HG03064 (cell line): Measurements from ENCODE around the gene RNF223.

Source experiments
- ATAC-seq: cut with Tn5 transposase; IDR thresholded peaks from one replicate; pipeline ENCODE4 v1.9.1; 2021; ENCODE audit warnings: low read depth; ENCODE audit not compliant: unreplicated experiment

RNF223 gene

DNA sequence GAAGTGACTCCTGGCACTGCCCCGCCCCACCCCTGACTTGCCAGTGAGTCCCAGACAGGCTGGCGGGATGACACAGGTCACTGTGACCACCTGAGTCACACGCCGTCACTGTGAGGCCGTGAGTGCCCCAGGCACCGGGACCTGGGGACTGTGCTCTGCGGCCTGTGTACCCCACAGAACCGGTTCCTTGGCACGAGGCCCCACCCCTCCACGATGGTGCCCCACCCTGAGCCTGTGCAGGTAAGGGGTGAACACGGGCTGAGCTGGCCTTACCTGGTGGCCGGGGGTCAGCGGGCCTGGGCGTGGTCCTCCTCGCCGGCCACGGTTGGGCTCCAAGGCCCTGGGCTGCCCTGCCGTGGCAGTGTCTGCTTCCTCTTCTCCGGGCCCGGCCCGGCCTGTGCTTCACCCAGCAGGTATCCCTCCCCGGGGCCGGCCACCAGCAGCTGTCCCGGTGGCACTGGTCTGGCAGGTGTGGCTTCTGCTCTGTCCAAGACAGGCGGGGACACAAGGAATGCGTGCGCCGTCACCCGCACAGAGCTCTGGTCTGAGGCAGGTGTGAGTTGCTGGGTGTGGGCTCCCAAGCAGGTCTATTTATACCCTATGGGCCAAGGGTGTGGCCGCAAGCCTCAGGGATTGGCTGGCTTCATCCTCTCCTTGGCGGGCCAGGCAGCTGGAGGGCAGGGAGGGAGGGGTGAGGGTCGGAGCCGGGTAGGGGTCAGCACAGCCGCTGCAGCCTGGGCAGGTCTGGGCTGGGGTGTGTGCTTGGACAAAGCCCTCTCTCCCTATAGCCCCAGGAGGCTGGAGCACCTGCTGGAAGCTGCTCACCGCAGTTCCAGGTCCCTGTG lies at the start of gene RNF223:
Gene RNF223 (minus strand): TSS at position 564 of the 845 bp plus-strand sequence. CDS start 1,740 bp downstream, outside the sequence.
- no peak for ATAC-seq

DNA sequence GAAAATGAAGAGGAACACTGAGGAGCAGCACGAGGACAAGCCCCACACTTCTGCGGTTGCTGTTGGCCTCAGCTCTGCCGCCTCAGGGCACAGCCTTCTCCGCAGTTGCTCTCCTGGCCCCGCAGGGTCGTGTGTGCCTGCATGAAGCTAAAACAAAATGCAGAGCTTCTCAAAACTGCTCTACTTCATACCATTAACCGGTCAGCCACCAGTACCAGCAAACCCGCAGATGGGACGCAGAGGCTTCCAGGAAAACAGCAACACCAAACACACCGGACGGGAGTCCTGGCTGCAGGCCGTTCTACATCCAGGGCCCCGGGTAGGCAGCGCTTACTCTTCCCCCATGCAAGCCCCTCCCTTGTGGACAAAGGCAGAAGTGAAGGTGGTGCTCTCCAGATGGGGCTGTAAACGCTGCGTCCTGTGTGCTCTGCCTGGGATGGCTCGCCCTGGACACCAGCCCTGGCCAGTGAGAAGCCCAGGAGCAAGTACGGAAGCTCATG lies 48.9 kb upstream of the RNF223 start:
- ATAC-seq = no peak

DNA sequence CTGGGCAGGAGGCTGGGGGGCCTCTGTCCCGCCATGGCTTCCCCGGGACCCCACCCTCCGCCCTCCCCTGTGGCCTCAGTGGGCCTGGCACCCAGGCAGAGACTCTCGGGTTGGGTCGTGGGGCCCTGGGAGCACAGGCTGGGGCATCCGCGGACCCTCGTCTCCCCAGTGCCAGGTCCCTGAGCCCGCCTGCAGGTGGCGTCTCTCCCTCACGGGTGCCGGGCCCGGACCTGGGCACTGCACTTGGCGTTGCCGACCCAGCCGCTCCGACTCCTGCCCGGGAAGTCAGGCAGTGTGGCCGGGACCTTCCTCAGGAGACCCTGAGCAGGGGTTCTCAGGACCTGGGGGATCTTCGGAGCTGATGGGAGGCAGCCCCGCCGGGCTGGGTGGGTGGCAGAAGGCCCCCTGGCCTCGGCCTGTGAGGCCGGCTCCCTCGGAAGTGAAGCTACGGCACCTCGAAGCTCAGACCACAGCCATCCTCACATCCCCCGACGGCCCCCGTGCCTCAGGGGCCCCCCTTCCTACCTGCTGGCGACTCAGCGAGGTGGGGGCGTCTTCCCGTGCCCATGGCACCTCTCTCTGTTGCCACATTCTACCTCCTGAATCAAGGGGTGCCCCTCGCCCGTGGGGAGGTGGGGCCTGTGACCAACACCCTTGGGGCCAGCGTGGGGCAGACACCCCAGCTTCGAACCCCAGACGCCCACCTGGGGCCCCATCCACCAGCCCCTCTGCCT lies 48.1 kb upstream of the RNF223 start:
- no peak for ATAC-seq

DNA sequence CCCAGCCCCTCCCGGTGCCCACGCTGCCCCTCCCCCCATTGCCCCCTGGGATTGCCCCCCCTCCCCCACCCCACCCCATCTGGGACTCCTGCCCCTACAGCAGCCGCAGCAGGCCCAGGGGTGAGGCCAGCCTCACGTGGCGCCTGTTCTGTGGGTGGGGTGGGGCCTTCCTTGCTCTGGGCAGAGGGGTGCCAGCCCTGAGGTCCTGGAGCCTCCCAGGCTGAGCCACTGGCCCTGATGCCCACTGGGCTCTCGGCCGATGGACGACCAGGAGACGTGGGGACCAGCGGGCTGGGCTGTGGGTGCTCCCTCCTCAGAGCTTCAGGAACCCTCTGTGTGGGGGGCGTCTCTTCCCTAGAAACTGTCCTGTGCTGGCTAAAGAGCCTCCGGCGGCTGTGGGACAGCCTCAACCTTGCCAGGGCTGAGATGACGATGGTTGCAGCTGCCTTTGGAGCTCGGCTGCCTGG lies 47.5 kb upstream of the RNF223 start:
- no peak for ATAC-seq

DNA sequence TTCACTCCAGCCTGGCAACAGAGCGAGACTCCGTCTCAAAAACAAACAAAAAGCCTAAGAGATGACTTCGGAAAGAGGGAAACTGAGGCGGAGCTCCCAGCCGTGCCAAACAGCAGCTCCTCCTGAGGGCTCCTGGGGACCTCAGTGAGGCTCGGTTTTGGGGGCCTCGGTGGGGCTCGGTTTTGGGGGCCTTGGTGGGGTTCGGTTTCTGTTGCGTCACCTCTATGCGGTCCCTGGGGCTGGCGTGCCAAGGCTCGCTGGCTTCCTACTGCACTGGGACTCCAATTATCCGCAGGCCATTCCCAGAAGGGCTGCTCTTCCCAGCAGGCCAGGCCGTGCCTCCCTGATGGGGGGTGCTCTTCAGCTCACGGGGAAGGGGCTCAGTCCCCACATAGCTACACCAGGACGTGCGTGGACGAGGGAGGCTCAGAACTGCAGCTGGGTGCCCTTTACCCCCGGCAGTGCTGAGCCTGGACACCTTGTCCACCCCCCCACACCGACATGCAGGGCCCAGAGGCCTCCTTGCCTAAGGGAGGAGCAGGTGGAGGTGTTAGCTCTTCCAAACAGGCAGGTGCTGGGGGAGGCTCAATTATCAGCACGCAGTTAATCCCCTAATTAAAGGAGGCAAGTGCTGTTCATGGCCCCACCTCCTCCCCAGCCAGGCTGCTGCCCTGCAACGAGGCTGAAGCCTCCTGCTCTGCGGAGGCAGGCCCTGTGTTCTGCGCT lies 46.9 kb upstream of the RNF223 start:
- ATAC-seq = no peak

DNA sequence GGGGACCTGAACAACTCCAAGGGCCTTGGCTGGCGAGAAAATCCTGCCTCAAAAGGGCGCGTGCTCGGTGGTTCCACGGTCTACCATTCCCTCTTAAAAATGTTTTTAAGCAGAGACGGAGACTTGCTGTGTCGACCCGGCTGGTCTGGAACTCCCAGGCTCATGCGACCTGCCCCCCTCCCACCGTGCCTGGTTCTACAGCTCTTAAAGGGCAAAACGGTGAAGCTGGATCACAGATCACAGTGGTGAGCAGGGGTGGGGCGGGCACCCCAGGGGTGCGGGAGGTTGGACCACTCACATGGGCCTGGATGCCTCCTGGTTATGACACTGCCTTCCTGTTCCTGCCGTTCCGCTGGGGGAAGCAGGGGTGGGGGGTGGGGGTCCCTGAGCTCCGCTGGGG lies 46.0 kb upstream of the RNF223 start:
- ATAC-seq = no peak

DNA sequence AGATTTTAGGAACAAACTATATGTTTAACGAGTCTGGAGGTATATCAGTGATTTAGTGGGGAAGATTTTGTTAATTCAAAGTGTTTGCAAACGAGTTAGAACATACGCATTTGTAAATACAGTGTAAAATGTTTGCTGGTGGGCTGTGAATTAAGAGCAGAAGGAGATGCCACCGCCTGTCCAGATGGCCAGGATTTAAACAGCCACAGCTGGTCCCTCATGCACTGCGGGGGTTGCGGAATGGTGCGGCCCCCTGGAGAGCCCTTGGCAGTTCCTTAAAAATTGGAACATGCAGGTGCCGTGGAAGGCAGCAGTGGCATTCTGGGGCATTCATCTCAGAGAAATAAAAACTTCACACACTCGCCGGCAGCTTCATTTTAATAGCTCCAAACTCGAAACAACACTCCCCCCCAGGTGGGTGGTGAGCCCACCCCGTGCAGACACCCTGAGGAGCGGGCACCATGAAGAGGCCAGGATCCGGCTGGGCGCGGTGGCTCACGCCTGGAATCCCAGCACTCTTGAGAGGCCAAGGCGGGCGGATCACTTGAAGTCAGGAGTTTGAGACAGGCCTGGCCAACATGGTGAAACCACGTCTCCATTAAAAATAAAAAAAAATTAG lies 45.3 kb upstream of the RNF223 start:
- no peak for ATAC-seq

DNA sequence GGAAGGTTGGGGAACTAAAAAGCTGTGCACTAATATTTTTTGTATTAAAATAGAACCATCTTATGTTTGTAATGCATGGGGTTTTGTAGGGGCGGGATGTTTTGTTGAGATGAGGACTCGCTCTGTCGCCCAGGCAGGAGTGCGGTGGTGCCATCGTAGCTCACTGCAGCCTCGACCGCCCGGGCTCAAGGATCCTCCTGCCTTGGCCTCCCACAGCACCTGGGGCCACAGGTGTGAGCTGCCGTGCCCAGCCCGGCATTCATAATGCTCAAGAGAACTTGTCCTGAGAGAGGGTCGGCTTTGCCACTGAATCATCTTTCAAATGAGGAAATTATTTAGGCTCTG lies 44.7 kb upstream of the RNF223 start:
- ATAC-seq = no peak

DNA sequence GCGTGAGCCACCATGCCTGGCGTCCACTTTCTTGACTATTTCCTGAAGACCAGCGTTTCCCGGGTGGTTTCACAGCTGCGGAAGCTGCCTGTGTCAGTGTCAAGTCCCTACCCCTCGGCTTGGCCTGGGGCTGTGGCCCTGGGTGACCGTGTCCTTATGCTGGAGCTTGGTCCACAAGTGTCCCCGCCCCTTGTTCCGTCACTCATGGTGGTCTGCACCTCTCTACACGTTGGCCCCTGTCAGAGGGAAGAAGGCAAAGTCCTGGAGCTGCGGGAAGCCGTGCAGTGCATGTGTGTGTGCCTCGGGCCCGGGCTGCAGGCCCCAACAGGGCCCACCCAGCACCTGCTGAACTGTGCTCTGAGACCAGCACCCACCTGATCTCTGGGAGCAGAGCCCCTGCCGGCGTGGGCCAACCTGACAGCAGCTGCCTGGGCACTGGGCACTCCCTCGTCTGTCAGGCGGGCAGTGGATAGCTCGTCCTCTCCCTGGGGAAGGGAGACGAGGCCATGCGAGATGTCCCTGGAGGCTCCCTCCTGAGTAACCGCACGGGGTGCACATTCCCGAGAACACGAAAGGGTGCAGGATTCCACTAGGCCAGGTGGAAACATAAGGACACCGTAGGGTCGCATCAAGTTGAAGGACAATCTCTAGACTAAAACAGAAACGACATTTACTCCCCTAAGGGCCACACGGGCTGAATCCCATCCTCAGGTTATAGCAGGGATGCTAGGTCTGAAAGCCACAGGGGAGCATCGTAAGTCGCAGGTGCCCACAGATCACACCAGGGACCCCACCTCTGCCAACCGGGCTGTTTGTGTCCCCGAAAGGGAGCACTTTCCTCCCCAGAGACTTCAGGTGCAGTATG lies 44.1 kb upstream of the RNF223 start:
- no peak for ATAC-seq

DNA sequence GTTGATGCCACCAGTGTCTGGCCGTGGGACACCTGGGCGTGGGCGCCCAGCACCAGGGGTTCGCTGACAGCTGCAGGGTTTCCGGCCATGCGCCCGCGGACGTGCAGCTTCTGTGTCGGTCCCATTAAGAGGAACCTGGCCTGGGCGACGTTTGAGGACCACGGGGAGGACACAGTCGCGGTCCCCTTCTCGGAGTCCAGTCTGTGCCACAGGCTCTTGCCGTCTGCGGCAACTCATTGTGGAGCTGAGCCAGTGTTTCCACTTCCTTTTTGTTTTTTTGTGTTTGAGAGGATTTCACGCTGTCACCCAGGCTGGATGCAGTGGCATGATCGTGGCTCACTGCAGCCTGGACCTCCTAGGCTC lies 43.3 kb upstream of the RNF223 start:
- no peak for ATAC-seq

DNA sequence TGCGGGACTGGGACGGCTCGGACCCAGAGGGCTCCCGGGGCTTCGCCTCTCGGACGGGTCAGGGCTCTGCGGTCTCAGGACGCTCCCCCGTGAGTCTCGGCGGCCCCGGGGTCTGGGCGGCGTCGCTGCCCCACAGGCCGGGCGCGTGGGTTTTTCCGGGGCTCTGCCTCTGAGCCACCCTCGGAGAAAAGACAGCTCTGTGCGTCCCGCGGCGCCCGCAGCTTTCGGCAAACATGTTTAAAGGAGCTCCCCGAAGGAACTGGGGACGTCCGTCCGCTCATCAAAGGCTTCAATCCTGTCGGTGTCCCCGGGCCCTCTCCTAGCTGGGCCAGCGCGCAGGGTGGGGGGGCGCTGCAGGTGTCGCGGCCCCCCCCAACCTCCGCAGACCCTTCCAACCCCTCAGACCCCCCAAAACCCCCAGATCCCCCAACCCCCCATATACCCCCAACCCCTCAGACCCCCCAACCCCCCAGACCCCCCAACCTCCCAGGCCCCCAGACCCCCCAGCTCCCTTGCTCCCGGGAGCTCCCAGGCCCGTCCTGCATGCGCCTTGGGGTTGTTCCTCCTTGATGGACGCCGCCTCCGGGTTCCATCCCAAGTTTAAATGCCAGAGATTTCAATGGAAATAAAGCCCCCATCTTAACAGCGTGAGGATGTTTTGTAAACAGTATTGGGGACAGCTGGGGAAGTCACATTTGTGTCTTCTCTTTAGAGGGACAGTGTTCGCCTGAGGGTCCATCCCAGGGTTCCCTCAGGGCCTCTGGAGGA lies 42.8 kb upstream of the RNF223 start:
- no peak for ATAC-seq

DNA sequence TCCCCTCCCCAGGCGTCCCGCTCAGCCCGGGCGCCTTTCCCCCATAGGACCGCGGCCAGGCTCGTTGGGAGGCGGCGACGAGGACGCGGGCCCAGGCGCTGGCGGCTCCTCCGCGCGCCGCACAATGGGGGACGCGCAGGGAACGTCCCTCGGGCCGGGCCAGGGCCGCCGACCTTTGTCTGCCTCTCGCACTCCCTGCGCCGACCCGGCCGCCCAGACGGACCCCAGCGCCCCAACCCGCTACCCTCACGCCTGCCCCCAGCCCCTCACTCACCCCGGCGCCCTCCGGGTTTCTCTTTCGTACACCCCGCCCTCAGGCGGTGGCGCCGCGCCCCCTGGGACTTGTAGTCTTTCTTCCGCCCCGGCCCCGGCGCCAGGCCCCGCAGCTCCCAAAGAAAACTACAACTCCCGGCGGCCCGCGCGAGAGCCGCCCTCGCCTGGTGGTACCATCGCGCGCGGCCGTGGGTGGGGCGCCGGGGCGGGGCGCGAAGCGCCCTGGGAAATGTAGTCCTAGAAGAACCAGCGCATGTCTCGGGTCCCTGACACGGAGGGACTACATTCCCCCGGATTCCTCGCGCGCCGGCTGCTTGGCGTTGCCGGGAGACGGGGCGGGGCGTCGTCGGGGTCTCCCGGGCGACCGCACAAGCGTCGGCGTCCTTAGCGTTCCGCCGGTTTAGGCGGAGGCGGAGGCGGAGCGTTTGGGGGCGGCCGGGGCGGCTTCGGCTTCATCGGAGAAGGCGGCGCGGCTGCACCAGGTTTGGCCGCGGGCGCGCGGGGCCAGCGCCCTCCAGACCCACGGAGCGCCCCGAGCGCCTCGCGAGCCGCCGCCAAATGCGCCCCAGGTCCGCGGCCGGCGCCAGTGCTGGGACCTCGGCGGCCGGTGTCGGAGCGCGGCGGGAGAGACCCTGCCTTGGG lies 41.9 kb upstream of the RNF223 start, which contains the start of gene C1orf159:
Gene C1orf159 (minus strand): TSS at position 304 of the 915 bp plus-strand sequence. CDS start 24,546 bp downstream, outside the sequence.
- ATAC-seq = peak; percentile 87

DNA sequence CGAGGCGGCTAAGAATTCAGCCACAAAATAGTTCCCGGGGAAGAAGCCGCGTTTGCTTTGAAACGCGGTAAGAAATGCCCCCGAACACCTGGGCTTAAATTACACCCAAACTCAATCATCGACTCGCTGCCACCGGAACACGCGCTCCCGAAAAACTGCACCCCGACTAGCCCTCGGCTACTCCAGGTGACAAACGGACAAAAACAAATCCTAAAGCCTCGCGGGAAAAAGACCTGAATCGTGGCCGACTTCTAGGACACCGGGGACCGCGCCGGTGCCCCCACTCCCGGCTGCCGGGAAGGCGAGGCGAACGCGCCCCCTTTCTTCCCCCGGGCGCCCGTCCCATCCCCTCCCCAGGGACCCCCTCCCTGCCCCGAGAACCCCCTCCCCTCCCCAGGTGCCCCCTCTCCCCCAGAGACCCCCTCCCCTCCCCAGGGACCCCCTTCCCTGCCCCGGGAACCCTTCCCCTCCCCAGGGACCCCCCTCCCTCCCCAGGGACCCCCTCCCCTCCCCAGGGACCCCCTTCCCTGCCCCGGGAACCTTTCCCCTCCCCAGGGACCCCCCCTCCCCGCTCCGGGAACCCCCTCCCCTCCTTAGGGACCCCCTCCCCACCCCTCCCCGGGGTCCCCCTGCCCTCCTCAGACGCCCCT lies 41.2 kb upstream of the RNF223 start:
- ATAC-seq = no peak

DNA sequence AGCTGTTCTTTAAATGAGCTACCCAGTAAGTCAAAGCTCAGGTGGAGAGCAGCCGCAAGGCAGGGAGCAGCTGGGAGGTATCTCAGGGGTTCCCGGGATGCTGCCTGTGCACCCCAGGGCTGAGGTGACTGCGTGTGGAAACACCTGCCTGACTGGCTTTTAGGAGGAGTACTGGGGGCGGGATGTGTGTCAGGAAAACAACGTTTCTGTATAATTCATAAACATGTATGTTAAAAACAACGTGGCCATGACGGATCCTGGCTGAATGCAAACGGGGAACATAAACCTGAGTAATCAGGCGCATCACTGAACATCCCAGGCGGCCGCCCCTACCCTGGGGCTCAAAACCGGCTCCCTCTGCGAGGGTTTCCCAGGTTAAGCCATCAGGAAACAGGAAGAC lies 40.3 kb upstream of the RNF223 start:
- ATAC-seq = no peak

DNA sequence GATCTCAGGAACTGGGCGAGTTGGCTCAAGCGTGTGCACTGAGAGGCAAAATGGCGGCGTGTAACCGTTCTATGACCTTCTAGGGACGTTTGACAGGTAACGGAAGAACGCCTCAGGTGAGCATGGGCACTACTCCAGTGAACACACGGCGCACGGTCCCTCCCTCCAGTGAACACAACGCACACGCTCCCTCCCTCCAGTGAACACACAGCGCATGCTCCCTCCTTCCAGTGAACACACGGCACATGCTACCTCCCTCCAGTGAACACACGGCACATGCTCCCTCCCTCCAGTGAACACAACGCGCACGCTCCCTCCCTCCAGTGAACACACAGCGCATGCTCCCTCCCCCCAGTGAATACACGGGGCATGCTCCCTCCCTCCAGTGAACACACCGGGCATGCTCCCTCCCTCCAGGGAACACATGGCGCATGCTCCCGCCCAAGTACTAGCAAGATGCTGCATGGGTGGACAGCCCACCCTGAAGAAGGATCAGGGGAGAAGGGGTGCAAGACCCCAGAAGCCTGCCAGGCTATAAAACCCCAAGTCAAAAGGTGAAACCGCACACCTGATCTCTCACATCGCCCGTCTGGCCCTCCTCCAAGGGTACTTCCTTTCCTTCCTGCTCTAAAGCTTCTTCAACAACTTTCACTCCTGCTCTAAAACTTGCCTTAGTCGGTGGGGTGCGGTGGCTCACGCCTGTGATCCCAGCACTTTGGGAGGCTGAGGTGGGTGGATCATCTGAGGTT lies 38.3 kb upstream of the RNF223 start:
- ATAC-seq = no peak

DNA sequence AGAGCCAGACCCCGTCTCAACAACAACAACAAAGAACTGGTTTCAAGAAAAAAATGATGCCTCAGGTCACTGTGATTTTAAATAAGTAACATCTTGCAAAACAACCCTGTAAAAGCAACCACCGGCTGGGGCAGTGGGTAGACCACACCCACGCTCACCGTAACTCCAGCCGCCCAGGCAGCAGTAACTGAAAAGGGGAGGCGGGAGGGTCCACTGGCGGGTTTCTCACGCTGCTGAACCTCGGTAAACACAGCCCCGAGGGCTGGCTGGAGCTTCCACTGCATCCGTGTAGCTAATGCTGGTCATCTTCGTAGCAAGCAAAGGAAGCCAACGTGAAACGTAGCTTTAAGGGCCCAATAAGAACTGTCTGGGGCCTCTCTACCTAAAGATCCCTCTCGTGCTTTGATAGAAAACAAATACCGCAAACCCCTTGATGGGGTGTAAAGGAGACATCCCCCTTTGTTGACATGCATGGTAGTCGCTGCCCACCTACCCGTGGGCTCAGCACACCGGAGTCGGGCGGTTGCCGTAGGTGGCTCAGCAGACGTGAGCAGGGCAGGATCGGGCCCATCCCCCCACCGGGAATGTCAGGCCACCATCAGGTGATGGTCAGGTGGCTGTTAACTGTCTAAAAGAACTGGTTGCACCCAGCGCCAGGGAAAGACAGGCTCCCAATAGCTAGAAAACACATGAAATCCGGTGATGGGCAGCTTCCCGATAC lies 37.6 kb upstream of the RNF223 start:
- ATAC-seq = no peak
